ENCODE data around the gene OSBPL3. TPM values are rescaled to one million over a fixed set of nuclear protein-coding genes. Genes with fewer than 3 reads are reported as not detected.

The OSBPL3 gene
- polyA plus RNA-seq, 1 donor from 2014 or later: 0.26 TPM

- H4K20me1 ChIP-seq (ENCODE audit: insufficient read depth): no peaks in the 10 kb centered on the region
- no peak overlapping the region for H3K4me3 ChIP-seq (ENCODE audit: low read length)
- no peak for TF ChIP-seq CTCF (IDR thresholded peaks at IDR 0.05; ENCODE audit: poor library complexity, severe bottlenecking)
- TF ChIP-seq REST (IDR thresholded peaks at IDR 0.05; ENCODE audit: borderline replicate concordance): no peak
- TF ChIP-seq POLR2AphosphoS5 (IDR thresholded peaks at IDR 0.05): no peak
- TF ChIP-seq RAD21 (conservative IDR thresholded peaks at IDR 0.05): no peak
- no peak for TF ChIP-seq TAF1 (IDR thresholded peaks at IDR 0.05; ENCODE audit: low read depth)
- no peak for TF ChIP-seq SMC3 (conservative IDR thresholded peaks at IDR 0.05; ENCODE audit: poor library complexity)
- TF ChIP-seq EZH2 (IDR thresholded peaks at IDR 0.05; ENCODE audit: borderline replicate concordance, insufficient read depth, low read length, poor library complexity, severe bottlenecking): no peak
- no peak for TF ChIP-seq MXI1 (conservative IDR thresholded peaks at IDR 0.05; ENCODE audit: poor library complexity, severe bottlenecking)
- no peak for TF ChIP-seq EP300 (conservative IDR thresholded peaks at IDR 0.05; ENCODE audit: poor library complexity, severe bottlenecking)
- H3F3A ChIP-seq (ENCODE audit: insufficient read depth, low read length, poor library complexity, severe bottlenecking): no peaks in the 10 kb centered on the region
- no peaks in the 10 kb centered on the region for H3K27me3 ChIP-seq (ENCODE audit: insufficient read depth, low read depth, low read length)
- no peaks in the 10 kb centered on the region for H3K9me3 ChIP-seq (ENCODE audit: low read length)
- H2AFZ ChIP-seq (ENCODE audit: low read depth, low read length): no peak overlapping the region
- H3K36me3 ChIP-seq (ENCODE audit: insufficient read depth, low read length): no peaks in the 10 kb centered on the region
- no peak overlapping the region for H3K9ac ChIP-seq (ENCODE audit: low read length)
- no peaks in the 10 kb centered on the region for H3K79me2 ChIP-seq (replicated peaks; ENCODE audit: insufficient read depth, low read length)
- H3K27ac ChIP-seq (ENCODE audit: low read length): no peak overlapping the region
- H3K4me2 ChIP-seq (ENCODE audit: low read length): no peak overlapping the region
- H3K9me2 ChIP-seq (ENCODE audit: insufficient read depth, low read length): no peaks in the 10 kb centered on the region
Observed at GRCh38 chr7:24778543-24779282, 201.3 kb downstream of the OSBPL3 start.

- H3K79me2 ChIP-seq (replicated peaks; ENCODE audit: insufficient read depth, low read length): no peaks in the 10 kb centered on the region
- H3K9me3 ChIP-seq (ENCODE audit: low read length): no peaks in the 10 kb centered on the region
- H4K20me1 ChIP-seq (ENCODE audit: insufficient read depth): no peaks in the 10 kb centered on the region
- no peaks in the 10 kb centered on the region for H3F3A ChIP-seq (ENCODE audit: insufficient read depth, low read length, poor library complexity, severe bottlenecking)
- H3K9ac ChIP-seq (ENCODE audit: low read length): no peak overlapping the region
- TF ChIP-seq EZH2 (IDR thresholded peaks at IDR 0.05; ENCODE audit: borderline replicate concordance, insufficient read depth, low read length, poor library complexity, severe bottlenecking) (no peak), MXI1 (conservative IDR thresholded peaks at IDR 0.05; ENCODE audit: poor library complexity, severe bottlenecking) (no peak)
- no peaks in the 10 kb centered on the region for H3K27me3 ChIP-seq (ENCODE audit: insufficient read depth, low read depth, low read length)
- no peaks in the 10 kb centered on the region for H3K9me2 ChIP-seq (ENCODE audit: insufficient read depth, low read length)
- no peak overlapping the region for H3K4me2 ChIP-seq (ENCODE audit: low read length)
- no peak overlapping the region for H2AFZ ChIP-seq (ENCODE audit: low read depth, low read length)
- no peak overlapping the region for H3K27ac ChIP-seq (ENCODE audit: low read length)
- no peak overlapping the region for H3K4me3 ChIP-seq (ENCODE audit: low read length)
- no peaks in the 10 kb centered on the region for H3K36me3 ChIP-seq (ENCODE audit: insufficient read depth, low read length)
Observed at GRCh38 chr7:24777806-24778205, 202.2 kb downstream of the OSBPL3 start.

Measured in neural cell (in vitro differentiated cells).